NOMO-1 treated with DMSO at 0.1 percent for 48 hours (cell line): ENCODE results near the gene KCNA5.

Experiments used
- DNase-seq: peaks from one replicate; lab custom pipeline; 2025; ENCODE audit not compliant: unreplicated experiment; lab: John Stamatoyannopoulos, UW

The KCNA5 gene

DNA sequence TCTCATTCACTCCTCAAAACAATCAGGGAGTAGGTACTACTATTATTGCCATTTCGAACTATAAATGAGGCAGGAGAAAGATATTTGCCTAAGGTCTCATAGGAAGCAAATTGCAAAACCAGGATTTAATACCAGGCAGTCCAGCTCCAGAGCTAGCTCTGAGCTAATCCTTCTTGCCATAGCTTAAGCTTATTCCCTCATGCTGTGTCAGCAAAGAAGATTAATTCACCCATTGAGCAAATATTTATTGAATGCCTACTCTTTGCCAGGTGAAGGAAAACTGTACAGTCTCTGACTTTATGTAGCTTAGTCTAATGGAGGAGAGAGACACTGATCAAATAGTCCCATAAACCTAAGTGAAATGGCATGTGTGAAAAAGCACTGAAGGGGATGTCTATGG, 19.5 kb downstream of the KCNA5 start:
- no peak for DNase-seq

DNA sequence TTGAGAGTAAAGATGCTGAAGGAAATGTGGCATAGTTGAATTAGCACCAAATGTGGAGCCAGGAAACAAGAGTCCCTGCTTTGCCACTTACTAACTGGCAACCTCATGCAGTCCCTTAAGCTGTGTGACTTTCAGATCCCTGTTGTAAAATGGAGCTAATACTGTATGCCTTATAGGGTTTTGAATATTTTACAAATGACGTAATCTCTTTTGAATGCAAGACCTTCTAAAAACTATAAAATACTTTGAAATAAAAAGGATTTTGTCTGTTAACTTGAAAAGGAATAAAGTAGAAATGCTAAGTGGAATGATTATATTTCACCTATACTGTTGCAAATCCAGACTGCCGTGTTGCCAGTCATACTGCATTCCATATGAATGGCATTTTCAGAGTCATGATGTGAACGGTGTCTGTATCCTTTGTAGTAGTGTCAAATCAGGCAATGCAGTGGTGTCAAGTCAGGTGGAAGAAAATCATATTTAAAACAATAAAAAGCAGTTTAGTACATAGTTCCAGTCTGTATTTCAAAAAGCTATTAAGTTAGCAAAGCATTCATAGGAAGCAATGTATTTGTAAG, 21.3 kb downstream of the KCNA5 start:
- no peak for DNase-seq

DNA sequence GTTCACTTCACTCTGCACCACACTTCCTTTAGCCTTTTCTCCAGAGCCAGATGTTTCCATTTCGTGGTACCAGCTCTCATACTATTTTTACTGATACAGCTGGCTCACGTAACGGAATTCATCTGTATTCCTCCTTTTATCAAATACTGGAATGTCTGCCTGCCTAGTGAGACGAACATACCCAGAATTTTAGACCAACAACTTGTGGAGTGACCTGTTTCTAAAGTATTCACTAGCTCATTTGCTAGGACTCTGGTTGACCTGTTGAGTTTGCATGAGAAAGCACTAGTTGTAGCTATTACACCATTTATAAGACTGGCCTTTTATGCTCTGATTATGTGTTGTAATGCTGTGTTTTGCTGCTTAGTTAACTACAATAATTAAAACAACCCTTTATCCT, 22.6 kb downstream of the KCNA5 start:
- no peak for DNase-seq

DNA sequence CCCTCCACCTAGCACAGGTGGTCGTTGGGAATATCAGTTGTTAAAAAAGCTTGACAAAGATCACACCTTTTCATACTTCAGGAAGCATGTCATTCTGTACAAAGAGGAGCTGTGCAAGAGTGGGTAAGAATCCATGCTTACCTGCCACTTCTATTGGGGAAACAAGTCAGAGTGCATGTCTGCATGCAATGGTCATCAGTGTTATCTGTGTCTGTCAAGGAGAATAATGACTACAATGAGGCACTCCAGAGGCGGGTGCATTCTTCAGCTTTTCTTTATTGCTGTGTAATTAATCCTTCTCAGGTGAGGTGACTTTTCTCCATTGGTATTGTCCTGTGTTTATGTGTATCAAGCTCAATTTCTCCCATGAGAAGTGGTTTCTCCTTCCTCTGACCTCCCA, 24.4 kb downstream of the KCNA5 start:
- no peak for DNase-seq

DNA sequence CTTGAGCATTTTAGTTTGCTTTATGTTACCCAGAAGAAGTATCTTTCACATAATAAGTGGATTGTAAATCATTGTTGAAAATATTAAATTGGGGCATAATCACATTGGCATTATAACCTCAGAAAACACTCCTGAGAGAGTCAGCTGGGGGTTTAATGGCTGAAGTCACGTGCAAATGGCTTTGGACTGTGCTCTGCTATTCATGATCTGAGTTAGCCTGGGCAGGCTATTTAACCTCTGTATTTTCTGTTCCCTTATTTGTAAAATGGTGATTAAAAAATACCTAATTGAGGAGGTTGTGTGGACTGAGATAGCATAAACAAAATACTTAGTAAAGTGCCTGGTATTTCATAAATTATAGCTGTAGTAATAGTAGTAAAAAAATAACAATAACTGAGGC, 24.9 kb downstream of the KCNA5 start:
- DNase-seq, result no peak

DNA sequence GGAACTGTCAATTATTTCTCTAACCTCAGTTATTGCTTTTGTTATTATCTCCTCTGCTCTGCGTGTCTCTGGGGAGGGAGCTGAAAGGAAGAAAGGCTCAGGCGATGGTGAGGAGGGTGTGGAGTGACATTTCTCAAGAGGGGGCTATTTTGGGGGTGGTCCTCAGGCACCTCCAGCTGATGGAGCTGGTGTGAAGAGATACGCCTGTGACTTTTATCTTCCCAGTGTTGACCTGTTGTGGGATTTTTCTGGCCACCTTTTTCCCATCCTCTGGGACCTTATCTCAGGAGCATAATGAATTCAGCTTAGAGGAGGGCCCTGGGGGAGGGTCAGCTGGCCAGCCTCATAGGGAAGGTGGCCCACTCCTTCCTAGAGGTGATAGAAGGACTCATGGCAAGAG, 26.4 kb downstream of the KCNA5 start:
- no peak for DNase-seq

DNA sequence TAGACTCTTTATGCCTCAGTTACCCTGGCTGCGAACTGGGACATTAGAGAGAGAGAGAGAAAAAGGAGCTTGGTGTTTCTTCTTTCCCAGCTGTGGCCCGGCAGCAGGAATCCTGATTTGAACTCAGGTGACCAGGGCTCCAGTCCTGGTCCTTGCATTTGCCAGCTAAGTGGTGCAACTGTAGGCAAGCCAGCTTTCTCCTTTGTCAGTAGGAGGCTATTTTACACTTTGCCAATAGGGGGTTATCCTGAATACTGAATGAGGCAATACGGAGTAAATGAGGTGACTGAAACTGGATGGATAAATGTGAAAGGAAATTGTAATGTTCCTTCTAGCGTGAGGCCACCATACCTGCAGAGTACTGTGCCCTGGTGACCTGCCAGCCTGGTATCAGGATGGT, 27.8 kb downstream of the KCNA5 start:
- DNase-seq, result no peak

GRCh38 chr12:5072311-5072710, 28.6 kb downstream of the KCNA5 start:
- DNase-seq, result no peak

- DNase-seq, result no peak
These were observed 29.4 kb downstream of the KCNA5 start for GRCh38 chr12:5073054-5073453.

DNA sequence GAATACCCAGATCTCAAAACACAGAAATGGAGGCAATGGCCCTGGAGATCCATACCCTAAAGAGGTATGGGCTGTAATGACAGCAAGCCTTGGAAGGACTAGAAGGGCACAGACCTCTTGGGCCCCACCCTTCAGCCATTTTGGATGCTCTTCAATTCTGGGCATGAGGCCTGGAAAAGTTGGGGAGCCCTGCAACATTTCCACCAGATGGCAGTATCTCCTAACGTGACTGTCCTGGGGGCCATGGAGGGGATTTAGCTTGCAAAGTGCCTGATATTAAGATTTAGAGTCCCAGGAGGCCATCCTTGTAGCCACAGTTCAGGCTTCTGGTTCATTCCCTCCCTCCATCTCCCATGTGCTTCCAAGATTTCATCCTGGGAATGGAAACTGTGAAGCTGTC, 30.2 kb downstream of the KCNA5 start:
- no peak for DNase-seq

DNA sequence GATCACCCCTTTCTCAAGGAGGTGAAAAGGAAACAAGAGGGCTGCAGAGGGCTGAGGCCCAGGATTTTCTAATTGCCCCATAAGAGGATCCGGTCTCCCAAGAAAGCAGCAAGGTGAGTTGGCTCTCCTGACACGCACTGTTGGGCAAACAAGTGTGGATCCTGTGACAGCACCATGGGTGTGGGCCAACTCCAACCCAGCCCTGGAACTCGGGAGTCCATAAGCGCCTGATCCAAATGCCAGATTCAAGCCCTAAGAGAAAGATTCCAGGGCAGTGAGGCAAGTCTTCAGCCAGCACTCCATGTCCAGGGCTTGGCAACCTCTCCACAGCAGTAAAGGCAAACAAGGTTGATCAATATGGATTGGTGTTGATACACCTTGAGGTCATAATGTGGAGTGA, 33.1 kb downstream of the KCNA5 start:
- no peak for DNase-seq

GRCh38 chr12:5078423-5078822, 34.7 kb downstream of the KCNA5 start:
- DNase-seq, result no peak

- no peak for DNase-seq
These were observed 37.3 kb downstream of the KCNA5 start for GRCh38 chr12:5081016-5081415.

DNA sequence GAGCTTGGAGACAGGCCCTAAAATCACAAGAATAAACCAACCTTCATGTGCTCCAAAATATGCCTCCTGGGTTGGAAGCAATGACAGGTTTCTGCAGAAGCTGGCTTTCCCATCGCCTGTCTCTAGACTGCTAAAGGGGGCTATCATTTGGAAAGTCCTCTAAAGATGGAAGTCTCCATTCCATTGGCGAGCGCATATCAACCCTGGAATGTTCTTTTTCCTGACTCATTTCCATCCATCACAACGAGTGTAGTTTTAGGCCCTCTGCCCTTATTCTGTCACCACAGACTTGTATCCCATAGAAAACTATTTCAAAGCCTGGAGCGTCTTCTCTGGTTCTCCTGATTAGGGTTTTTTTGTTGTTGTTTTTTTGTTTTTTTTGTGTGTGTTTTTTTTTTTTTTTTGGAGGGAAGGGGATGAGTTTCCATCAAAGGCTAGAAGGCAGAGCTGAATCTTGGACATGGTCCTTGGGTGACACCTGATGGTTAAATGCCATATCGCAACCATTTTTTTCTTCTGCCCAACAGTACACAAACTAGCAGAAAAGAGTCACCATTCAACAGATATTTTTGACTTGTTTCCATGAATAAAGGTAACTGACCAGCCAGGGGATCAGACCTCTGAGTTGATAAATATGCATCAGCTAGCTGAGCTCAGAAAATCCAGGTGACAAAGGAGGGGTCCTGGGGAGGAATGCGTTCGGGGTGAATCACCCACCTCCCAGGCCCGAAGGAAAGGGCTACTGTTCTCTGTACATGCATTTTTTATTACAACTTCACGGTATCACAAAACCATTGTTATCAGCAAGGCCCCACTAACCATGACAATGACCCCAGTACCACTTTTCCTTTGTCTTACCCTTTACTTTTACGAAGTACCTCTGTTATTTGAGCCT, 40.5 kb downstream of the KCNA5 start:
- peak; percentile 3 for DNase-seq

DNA sequence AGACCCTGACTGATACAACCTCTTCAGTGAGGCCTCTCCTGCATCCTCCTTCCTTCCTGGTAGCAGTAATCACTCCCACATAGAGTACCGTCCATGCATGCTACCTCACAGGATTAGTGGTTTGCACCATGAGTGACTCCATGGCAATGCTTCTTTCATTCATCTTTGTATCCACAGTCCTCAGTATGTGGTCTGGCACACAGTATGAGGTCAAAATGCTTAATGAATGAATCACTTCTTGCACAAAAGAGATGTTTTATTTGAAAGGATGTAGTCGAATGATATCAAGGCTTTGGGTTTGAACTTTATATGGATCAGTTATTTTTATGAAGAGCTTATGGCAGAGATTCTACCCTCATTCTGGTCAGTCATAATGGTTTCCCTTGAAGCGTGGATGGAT, 42.2 kb downstream of the KCNA5 start:
- no peak for DNase-seq

DNA sequence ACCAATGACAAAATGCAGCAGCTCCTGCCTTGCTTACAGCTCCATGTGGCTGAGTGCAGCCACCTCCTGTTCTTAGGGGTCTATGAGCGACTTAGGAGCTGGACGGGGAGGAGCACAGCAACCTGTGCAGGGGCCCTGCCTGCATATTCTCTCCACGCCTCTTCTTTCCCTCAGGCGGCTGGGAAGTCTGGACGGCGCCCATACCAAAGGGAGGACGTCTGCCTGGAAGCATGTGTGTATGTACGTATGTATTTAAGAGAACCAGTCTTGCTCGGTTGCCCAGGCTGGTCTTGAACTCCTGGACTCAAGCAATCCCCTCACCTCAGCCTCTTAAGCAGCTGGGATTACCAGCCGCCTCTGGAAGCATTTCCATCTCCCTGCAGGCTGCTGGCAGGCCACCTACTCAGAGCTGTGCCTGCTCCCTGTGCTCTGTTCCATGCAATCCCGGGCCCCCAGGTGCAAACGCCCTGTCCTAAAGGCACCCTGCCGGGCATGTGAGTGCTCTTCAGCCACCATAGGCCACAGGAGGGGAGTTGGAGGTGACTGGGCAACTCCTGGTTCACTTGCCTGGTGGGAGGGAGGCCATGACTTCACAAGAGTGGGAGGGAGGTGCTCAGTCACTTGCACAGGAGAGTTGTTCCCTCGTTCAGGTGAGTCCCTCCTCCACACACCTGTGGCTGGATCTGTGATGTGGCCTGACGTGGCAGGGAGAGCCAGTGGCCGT, 44.3 kb downstream of the KCNA5 start:
- DNase-seq, result no peak

DNA sequence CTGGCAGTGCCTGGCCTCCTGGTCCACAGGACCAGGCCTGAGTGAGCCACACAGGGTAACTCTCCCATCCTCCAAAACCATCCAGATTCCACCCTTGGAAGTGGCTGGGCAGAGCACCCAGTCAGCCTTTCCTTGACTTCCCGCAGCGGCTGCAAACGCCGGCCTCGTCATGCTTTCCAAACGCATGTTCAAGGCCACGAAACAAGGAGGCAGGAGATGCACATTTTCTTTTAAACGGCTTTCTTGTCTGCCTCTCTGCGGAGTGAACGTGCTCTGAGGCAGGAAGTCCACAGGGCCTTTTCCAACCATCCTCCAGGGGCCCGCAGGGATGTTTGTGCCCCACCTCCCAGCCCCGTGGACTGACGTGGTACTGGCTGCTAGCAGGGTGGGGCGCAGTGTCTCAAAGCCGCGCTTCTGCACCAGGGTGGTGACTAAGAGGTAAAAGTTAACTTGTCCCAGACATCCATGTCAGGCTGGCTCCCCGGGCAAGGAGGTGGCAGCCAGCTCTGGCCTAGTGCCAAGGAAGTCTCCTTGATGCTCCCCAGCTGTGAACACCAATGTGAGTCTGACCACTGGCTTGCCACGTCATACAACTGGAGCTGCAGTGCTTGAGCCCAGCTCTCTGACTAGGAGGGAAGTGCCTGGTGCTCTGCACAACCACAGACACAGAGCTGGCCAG, 45.0 kb downstream of the KCNA5 start:
- no peak for DNase-seq

DNA sequence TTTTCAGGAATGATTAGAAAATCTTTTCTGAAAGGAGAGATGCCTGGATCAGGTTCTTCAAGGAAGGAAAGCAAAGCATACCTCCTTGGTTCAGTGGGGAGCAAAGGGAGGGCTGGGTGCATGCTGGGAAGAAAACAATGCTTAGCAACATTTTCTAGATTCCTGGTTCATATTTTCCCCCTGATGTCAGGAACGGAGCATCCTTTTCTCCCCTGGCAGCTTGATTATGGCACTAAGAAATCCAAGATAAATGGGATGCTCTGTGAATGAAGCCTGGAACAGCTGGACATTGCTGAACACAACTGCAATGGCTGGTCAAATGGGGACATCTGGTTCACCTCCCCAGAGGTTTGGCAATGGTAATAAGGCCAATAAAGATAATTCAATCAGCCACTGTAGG, 50.9 kb downstream of the KCNA5 start:
- DNase-seq, result no peak

GRCh38 chr12:5094986-5095385, 51.3 kb downstream of the KCNA5 start:
- DNase-seq, result no peak
